HG03060 (cell line): ENCODE data around the gene ZNF609.
"Not testable (repeated sequence)": the region's sequence is repeated elsewhere in the genome, so short reads cannot be mapped to it uniquely, and the experiment has no call there.

Source experiments
- ATAC-seq: cut with Tn5 transposase; IDR thresholded peaks from one replicate; pipeline ENCODE4 v1.9.1; 2021; ENCODE audit warnings: low read depth, moderate number of reproducible peaks; ENCODE audit not compliant: unreplicated experiment

Gene ZNF609

GRCh38 chr15:64580696-64581407 lies 120.5 kb downstream of the ZNF609 start:
- no peak for ATAC-seq

- no peak for ATAC-seq
Observed at GRCh38 chr15:64581408-64581761, 121.0 kb downstream of the ZNF609 start.

- ATAC-seq = no peak
Observed at GRCh38 chr15:64582202-64582601, 121.8 kb downstream of the ZNF609 start.

- ATAC-seq = no peak
Observed at GRCh38 chr15:64583519-64583918, 123.1 kb downstream of the ZNF609 start.

- ATAC-seq = no peak
Observed at GRCh38 chr15:64583983-64584382, 123.6 kb downstream of the ZNF609 start.

GRCh38 chr15:64586259-64586870 lies 126.0 kb downstream of the ZNF609 start:
- ATAC-seq = no peak

- no peak for ATAC-seq
Observed at GRCh38 chr15:64586984-64587383, 126.6 kb downstream of the ZNF609 start.

GRCh38 chr15:64589435-64590084 lies 129.2 kb downstream of the ZNF609 start:
- no peak for ATAC-seq

- ATAC-seq = not testable (repeated sequence)
Observed at GRCh38 chr15:64592845-64593244, 132.5 kb downstream of the ZNF609 start.

- no peak for ATAC-seq
Observed at GRCh38 chr15:64596701-64597476, 136.5 kb downstream of the ZNF609 start.

- no peak for ATAC-seq
Observed at GRCh38 chr15:64597477-64597822, 137.1 kb downstream of the ZNF609 start.

- no peak for ATAC-seq
Observed at GRCh38 chr15:64599226-64599625, 138.8 kb downstream of the ZNF609 start.

- ATAC-seq = no peak
Observed at GRCh38 chr15:64599716-64600115, 139.3 kb downstream of the ZNF609 start.

GRCh38 chr15:64600794-64601193 lies 140.4 kb downstream of the ZNF609 start:
- no peak for ATAC-seq

GRCh38 chr15:64604319-64604718 lies 143.9 kb downstream of the ZNF609 start:
- ATAC-seq = no peak

- ATAC-seq = not testable (repeated sequence)
Observed at GRCh38 chr15:64607416-64607815, 147.0 kb downstream of the ZNF609 start.

- ATAC-seq = no peak
Observed at GRCh38 chr15:64610257-64610919, 150.0 kb downstream of the ZNF609 start.

- ATAC-seq = no peak
Observed at GRCh38 chr15:64611085-64611725, 150.8 kb downstream of the ZNF609 start.

GRCh38 chr15:64614519-64614918 lies 154.1 kb downstream of the ZNF609 start:
- no peak for ATAC-seq

GRCh38 chr15:64617727-64618126 lies 157.3 kb downstream of the ZNF609 start:
- no peak for ATAC-seq
